GM10248 (cell line): ENCODE results near the gene PPHLN1.

ENCODE experiments used
- CTCF ChIA-PET: fragments of 300-600 bp; sonication (Branson Sonifier 250); formaldehyde crosslinking; extraction: SDS; loops from one replicate; lab custom pipeline; 2021; ENCODE audit warnings: antibody characterized with exemption; lab: Yijun Ruan, JAX
- POLR2A ChIA-PET: fragments of 350-650 bp; sonication (Branson Sonifier 250); formaldehyde crosslinking; extraction: SDS; loops from one replicate; lab custom pipeline; 2020; ENCODE audit warnings: antibody characterized with exemption; lab: Yijun Ruan, JAX
- DNase-seq: peaks from one replicate; pipeline ENCODE4 v3.0.0; 2012; ENCODE audit errors: extremely low spot score
- CTCF ChIP-seq: IDR thresholded peaks from 2 replicates; pipeline ENCODE4 v1.5.1; 2012; ENCODE audit warnings: mild to moderate bottlenecking, low read depth; ENCODE audit errors: extremely low read depth, missing control alignments, control extremely low read depth

Gene PPHLN1

DNA sequence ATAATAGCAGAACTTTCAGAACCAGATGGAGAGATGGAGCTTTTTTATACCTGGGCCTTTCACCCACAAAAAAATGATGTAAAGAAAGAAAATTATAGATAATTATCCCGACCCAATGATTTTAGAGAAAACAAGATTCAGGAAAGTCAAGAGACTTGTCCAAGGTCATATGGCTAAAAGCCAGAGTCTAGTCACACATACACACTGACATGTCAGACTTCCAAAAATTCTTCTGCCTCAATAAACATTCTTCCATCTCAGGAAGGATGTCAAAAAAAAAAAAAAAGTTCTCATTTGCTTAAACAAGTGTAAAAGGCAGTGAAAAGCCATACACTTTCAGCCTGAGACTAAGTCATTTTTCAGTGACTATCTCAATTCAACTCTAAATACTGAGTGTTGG, 147.6 kb downstream of the PPHLN1 start:
- POLR2A ChIA-PET = no interaction called here
- CTCF ChIA-PET = interaction anchor here (7.8 kb wide), 1 partner anchor 8 kb away, joined by 85 read pairs; no protein-coding TSS in a partner anchor
- no peak for TF ChIP-seq CTCF
- no peak for DNase-seq

DNA sequence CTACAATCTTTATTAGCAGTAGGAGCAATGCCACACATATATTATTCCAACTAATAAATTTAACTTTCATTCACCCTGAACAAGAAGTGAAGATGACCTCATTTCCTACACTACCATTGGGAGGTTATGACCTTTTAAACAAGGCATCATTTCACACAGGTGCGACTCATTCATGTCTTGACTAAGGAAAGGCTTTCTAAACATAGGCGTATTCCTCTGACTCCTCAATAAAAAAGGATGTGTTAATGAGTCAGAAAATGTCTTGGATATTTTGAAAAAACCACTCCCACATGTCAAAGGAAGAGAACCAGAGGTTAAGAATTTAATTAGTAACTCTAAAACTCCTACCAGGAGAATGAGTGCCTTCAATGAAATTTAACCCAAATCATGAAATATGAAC, 148.4 kb downstream of the PPHLN1 start:
- ChIA-PET POLR2A (no interaction called here), CTCF (interaction anchor here (7.8 kb wide), 1 partner anchor 8 kb away, joined by 85 read pairs; no protein-coding TSS in a partner anchor)
- TF ChIP-seq CTCF = no peak
- no peak for DNase-seq

DNA sequence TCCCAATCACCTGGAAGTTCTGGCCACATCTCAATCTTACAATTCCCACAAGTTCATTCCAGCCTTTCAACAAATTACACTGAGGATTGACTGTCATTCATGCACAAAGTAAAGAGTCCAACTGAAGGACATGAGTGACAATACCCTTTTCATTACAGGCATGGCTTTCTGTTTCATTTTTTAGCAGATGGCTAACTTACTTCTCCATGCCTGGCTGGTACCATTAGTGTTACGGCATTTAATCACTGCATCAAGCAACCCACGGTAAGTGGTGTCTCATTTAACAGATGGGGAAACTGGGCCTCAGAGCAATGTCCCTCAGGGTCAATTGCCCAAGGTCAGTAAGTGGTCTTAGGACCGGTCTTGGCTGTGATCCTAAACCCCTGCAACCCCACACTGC, 149.1 kb downstream of the PPHLN1 start:
- DNase-seq = no peak
- POLR2A ChIA-PET = no interaction called here
- CTCF ChIA-PET = no interaction called here
- TF ChIP-seq CTCF = no peak

GRCh38 chr12:42477941-42478340, 152.0 kb downstream of the PPHLN1 start:
- CTCF ChIA-PET = interaction anchor here (1.2 to 3.1 kb wide), 3 partner anchors 10 to 92 kb away, joined by 4 to 16 read pairs (median 5); no protein-coding TSS in a partner anchor
- no peak for DNase-seq

GRCh38 chr12:42481368-42481767, 155.4 kb downstream of the PPHLN1 start:
- ChIA-PET CTCF (interaction anchor here (2.8 to 6.4 kb wide), 4 partner anchors 10 to 800 kb away, joined by 19 to 85 read pairs (median 36); no protein-coding TSS in a partner anchor), POLR2A (no interaction called here)
- TF ChIP-seq CTCF = no peak
- no peak for DNase-seq

More at GRCh38 chr12:42477941-42478340, 152.0 kb downstream of the PPHLN1 start:
- POLR2A ChIA-PET = no interaction called here
- no peak for TF ChIP-seq CTCF

- POLR2A ChIA-PET = no interaction called here
- CTCF ChIA-PET = interaction anchor here (0.9 to 6.4 kb wide), 20 partner anchors 10 to 1163 kb away, joined by 3 to 85 read pairs (median 5); no protein-coding TSS in a partner anchor
- DNase-seq = no peak
- TF ChIP-seq CTCF = no peak
Measured at GRCh38 chr12:42482041-42482747, 156.2 kb downstream of the PPHLN1 start.
